ENCODE data around the gene ELF3.
A peak's percentile ranks its signal among the peaks of the same experiment; 100 is the strongest.

The ELF3 gene

DNA sequence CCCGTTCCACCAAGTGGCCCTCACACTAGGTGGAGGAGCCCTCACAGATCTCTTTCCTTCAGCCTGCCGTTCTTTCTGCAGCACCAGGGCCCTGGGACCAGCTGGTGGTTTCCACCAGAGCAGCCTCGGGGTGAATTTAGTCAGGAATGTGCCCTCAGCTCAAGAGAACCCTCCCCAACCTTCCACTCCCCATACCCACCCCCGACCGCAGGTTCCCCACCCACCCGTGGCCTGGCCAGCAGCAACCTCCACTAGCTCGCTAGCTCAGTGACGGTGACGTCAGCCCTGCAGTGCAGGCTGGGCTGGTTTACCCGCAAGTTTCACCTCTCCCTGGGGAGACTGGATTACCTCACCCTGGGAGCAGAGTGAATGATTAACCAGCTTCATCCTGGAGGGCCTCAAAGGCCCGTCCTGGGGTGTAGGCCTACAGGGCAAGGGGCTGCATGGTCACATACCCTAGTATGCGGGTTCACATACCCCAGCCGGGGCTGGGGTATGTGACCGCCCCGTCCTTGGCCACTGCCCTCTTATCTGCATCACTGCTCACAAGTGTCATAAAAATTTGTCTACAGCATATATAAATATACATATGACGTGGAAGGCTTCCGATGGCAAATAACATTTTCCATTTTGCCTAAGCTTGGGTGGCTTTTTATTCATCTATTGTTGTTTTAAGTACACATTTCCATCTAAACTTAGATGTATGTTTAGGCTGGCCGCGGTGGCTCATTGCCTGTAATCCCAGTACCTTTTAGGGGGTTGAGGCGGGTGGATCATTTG lies 24.5 kb downstream of the ELF3 start:
- peak; percentile 60 for DNase-seq (ENCODE audit: low read depth, low spot score)
- peak overlapping the region; percentile 7 for H3K9ac ChIP-seq (ENCODE audit: insufficient read length)
- peak overlapping the region; percentile 54 for H3K4me3 ChIP-seq

DNA sequence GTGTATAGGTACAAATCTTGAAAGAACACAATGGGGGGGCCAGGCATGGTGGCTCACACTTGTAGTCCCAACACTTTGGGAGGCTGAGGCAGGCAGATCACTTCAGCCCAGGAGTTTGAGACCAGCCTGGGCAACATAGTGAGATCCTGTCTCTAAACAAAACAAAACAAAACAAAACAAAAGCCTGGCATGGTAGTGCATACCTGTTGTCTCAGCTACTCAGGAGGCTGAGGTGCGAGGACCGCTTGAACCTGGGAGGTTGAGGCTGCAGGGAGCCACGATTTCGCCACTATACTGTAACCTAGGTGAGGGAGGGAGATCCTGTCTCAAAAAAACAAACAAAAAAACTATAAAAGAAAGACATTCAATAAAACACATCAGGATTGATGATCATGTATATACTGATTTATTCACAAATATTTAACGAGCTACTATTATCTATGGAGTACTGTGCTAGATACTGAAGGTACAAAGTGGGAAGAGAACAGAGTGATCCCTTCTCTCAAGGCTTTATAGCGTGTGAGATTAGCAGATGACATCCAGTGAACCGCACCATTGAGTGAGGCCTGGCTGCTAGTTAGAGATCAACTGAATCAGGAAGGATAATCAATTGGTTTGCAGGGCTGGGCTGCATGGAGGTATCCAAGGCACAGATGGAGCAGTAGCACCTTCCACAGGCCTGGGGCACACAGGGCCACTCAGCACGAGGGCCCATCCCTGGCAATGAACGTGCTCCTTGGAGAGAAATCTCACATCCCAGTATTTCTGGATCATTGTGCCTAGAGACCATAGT lies 26.4 kb downstream of the ELF3 start:
- no peak overlapping the region for H3K4me3 ChIP-seq
- no peak overlapping the region for H3K27ac ChIP-seq
- TF ChIP-seq EZH2 (IDR thresholded peaks at IDR 0.05) (no peak), POLR2AphosphoS5 (IDR thresholded peaks at IDR 0.05; ENCODE audit: borderline replicate concordance, low read depth, low read length) (no peak), FOXP2 (optimal IDR thresholded peaks at IDR 0.05; ENCODE audit: control extremely low read depth, extremely low read length, insufficient read depth) (no peak)
- H3K9me3 ChIP-seq (ENCODE audit: low read depth, low read length) = no peaks in the 10 kb centered on the region
- H3K36me3 ChIP-seq (ENCODE audit: insufficient read depth, low read length) = no peaks in the 10 kb centered on the region
- no peak for DNase-seq (ENCODE audit: low read depth, low spot score)
- H3K9ac ChIP-seq (ENCODE audit: insufficient read length) = no peak overlapping the region

More for the DNA sequence above, 24.5 kb downstream of the ELF3 start:
- H3K9me3 ChIP-seq (ENCODE audit: low read depth, low read length) = no peaks in the 10 kb centered on the region
- peak overlapping the region; percentile 71 for H3K27ac ChIP-seq
- no peak for TF ChIP-seq FOXP2 (optimal IDR thresholded peaks at IDR 0.05; ENCODE audit: control extremely low read depth, extremely low read length, insufficient read depth)
- TF ChIP-seq EZH2 (IDR thresholded peaks at IDR 0.05) = no peak
- TF ChIP-seq POLR2AphosphoS5 (IDR thresholded peaks at IDR 0.05; ENCODE audit: borderline replicate concordance, low read depth, low read length) = no peak
- H3K36me3 ChIP-seq (ENCODE audit: insufficient read depth, low read length) = no peaks in the 10 kb centered on the region

DNA sequence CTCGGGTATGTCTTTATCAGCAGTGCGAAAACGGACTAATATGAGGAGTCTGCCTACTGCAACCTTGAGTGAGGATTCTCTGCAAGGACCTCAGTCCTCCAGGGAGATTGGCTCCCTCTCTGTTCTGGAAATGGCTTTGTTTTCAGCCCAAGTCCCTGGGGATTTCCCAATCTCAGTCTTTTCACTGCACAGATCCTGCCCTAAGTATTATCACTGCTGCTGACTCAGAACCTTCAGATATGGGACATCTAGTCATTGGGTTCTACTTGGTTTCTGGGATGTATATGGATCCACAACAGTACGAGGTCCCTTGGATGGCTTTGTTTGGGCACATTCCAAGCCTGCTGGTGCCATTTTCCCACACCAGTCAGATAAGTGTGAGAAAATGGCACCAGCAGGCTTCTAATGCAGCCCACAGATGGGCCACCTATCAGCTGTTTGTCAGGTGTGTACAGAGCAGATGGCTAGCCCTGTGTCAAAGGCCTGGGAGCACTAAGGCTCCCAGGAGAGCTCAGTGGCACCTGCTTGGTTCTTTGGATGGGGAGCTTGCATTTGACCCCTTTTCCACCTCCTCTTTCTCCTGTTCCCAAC lies 27.4 kb downstream of the ELF3 start:
- Histone ChIP-seq H3K4me3 (no peak overlapping the region), H3K27ac (no peak overlapping the region), H3K9me3 (ENCODE audit: low read depth, low read length) (no peaks in the 10 kb centered on the region), H3K36me3 (ENCODE audit: insufficient read depth, low read length) (no peaks in the 10 kb centered on the region), H3K9ac (ENCODE audit: insufficient read length) (no peak overlapping the region)
- TF ChIP-seq POLR2AphosphoS5 (IDR thresholded peaks at IDR 0.05; ENCODE audit: borderline replicate concordance, low read depth, low read length) = no peak
- no peak for TF ChIP-seq EZH2 (IDR thresholded peaks at IDR 0.05)
- no peak for TF ChIP-seq FOXP2 (optimal IDR thresholded peaks at IDR 0.05; ENCODE audit: control extremely low read depth, extremely low read length, insufficient read depth)
- no peak for DNase-seq (ENCODE audit: low read depth, low spot score)

DNA sequence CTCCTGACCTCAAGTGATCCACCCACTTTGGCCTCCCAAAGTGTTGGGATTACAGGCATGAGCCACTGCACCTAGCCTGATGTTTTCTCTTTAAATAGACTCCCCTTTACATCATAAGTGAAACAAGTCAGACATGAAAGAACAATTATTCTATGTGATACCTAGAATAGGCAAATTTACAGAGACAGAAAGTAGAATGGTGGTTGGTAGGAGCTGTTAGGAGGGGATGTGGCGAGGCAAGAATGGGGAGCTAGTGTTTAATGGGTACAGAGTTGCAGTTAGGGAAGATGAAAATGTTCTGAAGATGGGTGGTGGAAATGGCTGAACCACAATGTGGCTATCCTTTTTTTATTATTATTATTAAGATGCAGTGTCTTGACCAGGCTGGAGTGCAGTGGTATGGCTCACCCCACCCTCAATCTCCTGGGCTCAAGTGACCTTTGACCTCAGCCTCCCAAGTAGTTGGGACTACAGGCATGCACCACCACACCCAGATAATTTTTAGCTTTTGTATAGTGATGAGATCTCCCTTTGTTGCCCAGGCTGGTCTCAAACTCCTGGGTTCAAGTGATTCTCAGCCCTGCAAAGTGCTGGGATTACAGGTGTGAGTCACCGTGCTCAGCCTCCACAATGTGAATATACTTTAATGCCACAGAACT lies 28.4 kb downstream of the ELF3 start:
- no peak overlapping the region for H3K9ac ChIP-seq (ENCODE audit: insufficient read length)
- H3K4me3 ChIP-seq = no peak overlapping the region
- TF ChIP-seq POLR2AphosphoS5 (IDR thresholded peaks at IDR 0.05; ENCODE audit: borderline replicate concordance, low read depth, low read length) = no peak
- no peak for TF ChIP-seq EZH2 (IDR thresholded peaks at IDR 0.05)
- no peak for TF ChIP-seq FOXP2 (optimal IDR thresholded peaks at IDR 0.05; ENCODE audit: control extremely low read depth, extremely low read length, insufficient read depth)
- no peaks in the 10 kb centered on the region for H3K36me3 ChIP-seq (ENCODE audit: insufficient read depth, low read length)
- no peak for DNase-seq (ENCODE audit: low read depth, low spot score)
- H3K9me3 ChIP-seq (ENCODE audit: low read depth, low read length) = no peaks in the 10 kb centered on the region
- H3K27ac ChIP-seq = no peak overlapping the region

DNA sequence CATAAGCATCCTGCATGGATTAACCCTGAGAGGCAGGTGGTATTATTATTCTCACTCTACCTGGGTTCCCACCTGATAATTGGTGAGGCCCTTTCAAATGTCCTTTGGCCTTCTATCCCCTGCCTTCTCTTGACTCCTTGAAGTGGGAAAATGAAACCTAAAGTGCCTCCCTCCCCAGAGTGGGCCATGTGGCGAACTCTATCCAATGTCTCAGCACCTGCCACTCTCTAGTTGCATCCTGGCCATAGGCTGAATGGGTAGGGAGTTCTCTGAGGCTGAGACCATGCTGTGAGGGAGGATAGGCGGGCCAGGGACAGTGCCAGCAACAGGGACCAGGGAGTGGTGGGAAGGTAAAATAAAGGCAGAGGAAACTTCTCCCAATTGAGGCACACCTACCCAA lies 35.3 kb downstream of the ELF3 start:
- Histone ChIP-seq H3K4me3 (no peak overlapping the region), H3K36me3 (ENCODE audit: insufficient read depth, low read length) (no peaks in the 10 kb centered on the region), H3K27ac (no peak overlapping the region), H3K9me3 (ENCODE audit: low read depth, low read length) (no peaks in the 10 kb centered on the region), H3K9ac (ENCODE audit: insufficient read length) (no peak overlapping the region)
- DNase-seq (ENCODE audit: low read depth, low spot score) = no peak
- TF ChIP-seq FOXP2 (optimal IDR thresholded peaks at IDR 0.05; ENCODE audit: control extremely low read depth, extremely low read length, insufficient read depth) (no peak), EZH2 (IDR thresholded peaks at IDR 0.05) (no peak), POLR2AphosphoS5 (IDR thresholded peaks at IDR 0.05; ENCODE audit: borderline replicate concordance, low read depth, low read length) (no peak)

DNA sequence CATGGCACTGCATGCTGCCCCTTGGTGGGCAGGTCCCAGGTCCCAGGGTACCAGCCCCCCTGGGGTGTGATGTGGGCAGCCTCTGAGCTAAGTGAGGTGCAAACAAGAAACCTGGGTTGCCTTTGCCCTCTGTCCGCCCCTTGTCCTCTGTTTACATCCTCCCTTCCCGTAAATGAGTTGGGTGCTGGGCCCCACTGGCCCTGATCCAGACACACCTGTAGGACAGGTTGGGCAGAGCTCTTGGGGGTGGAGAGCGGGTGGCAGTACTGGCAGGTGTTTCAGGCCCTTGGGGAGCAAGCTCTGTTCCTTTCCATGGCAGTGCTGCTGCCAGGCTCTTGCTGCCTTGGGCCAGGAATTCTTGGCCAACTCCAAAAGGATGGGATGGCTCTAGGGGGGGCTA lies 35.8 kb downstream of the ELF3 start:
- Histone ChIP-seq H3K9ac (ENCODE audit: insufficient read length) (no peak overlapping the region), H3K36me3 (ENCODE audit: insufficient read depth, low read length) (no peaks in the 10 kb centered on the region), H3K27ac (no peak overlapping the region), H3K4me3 (no peak overlapping the region), H3K9me3 (ENCODE audit: low read depth, low read length) (no peaks in the 10 kb centered on the region)
- no peak for DNase-seq (ENCODE audit: low read depth, low spot score)
- no peak for TF ChIP-seq EZH2 (IDR thresholded peaks at IDR 0.05)
- TF ChIP-seq POLR2AphosphoS5 (IDR thresholded peaks at IDR 0.05; ENCODE audit: borderline replicate concordance, low read depth, low read length) = no peak
- TF ChIP-seq FOXP2 (optimal IDR thresholded peaks at IDR 0.05; ENCODE audit: control extremely low read depth, extremely low read length, insufficient read depth) = no peak

DNA sequence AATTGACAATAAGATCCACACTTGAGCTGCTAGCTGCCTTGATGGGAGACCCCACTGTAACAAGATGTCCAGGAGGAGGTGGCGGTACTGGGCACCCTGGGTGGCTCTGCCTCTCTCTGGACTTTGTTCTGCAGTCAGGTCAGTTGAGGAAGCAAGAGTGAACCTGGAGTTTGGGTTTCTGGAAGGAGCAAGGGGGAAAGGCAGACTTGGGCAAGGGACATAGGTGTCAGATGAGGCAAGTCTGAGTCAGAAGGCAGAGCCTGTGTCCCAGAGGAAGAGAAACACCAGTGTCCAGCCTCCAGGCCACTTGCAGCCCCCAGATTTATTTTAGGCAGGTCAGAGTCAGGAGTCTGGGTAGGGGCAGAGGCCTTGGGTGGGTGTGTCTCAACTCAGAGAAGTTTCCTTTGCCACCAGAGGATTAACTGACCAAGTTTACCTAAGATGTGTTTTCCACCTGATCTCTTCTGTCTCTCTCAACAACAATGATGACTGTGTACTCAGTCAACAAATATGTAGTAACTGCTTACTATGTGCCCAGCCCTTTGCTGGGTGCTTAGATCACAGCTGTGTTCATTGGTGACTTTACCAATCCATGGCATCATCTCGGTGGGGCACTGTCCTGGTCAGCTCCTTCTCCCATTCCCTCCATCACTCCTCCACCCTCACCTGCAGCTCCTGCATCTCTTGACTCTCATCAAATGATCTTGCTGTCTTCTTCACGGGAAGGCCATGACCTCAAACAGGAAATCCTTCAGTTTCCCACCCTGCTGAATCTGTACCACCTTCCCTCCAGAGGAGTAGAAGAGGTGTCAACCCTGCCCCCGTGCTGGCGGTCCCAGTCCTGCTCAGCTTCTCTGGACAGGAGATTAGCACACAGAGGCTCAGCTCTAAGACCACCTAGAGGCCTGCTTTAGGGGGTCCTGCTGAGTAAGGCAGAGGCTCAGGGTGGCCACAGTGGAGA lies 36.6 kb downstream of the ELF3 start:
- Histone ChIP-seq H3K27ac (no peak overlapping the region), H3K9me3 (ENCODE audit: low read depth, low read length) (no peaks in the 10 kb centered on the region), H3K36me3 (ENCODE audit: insufficient read depth, low read length) (no peaks in the 10 kb centered on the region), H3K4me3 (no peak overlapping the region), H3K9ac (ENCODE audit: insufficient read length) (no peak overlapping the region)
- DNase-seq (ENCODE audit: low read depth, low spot score) = no peak
- TF ChIP-seq EZH2 (IDR thresholded peaks at IDR 0.05) (no peak), FOXP2 (optimal IDR thresholded peaks at IDR 0.05; ENCODE audit: control extremely low read depth, extremely low read length, insufficient read depth) (no peak), POLR2AphosphoS5 (IDR thresholded peaks at IDR 0.05; ENCODE audit: borderline replicate concordance, low read depth, low read length) (no peak)

Measured in SK-N-MC (cell line).